GM23248 (cell line): Measurements from ENCODE around the gene FARS2.

Experiments used
- EZH2 ChIP-seq: fragments of 200-600 bp; sonication (generic); IDR thresholded peaks from 2 replicates; pipeline ENCODE4 v1.6.1; 2018; ENCODE audit warnings: antibody characterized with exemption, mild to moderate bottlenecking; ENCODE audit not compliant: insufficient read depth, poor library complexity, severe bottlenecking
- EZH2phosphoT487 ChIP-seq: fragments of 200-600 bp; sonication (generic); IDR thresholded peaks from 2 replicates; pipeline ENCODE4 v1.6.1; 2018; ENCODE audit warnings: antibody characterized with exemption, moderate library complexity, mild to moderate bottlenecking, low read depth; ENCODE audit not compliant: insufficient read depth

GRCh38 chr6:5250451-5250850, 10.9 kb upstream of the FARS2 start:
- TF ChIP-seq EZH2phosphoT487 (no peak), EZH2 (no peak)
